Stimulated activated naive CD4-positive, alpha-beta T cell (primary cell): ENCODE results near the gene PLA2G2A.
"Not testable (repeated sequence)": the region's sequence is repeated elsewhere in the genome, so short reads cannot be mapped to it uniquely, and the experiment has no call there.

Experiments
- DNase-seq, 6 experiments: peaks; one replicate each; lab custom pipeline; 2025; lab: John Stamatoyannopoulos, UW

Gene PLA2G2A

GRCh38 chr1:19979494-19979977 is at the start of gene PLA2G2A:
PLA2G2A (minus strand) TSS chr1:19979618; CDS start chr1:19978773, 845 bp downstream.
- no peak for DNase-seq

GRCh38 chr1:20028726-20029125 is 49.3 kb upstream of the PLA2G2A start:
- no peak for DNase-seq

- no peak for DNase-seq
These were observed 48.7 kb upstream of the PLA2G2A start for GRCh38 chr1:20028125-20028524.

- no peak for DNase-seq
These were observed 38.3 kb upstream of the PLA2G2A start for GRCh38 chr1:20017741-20018140.

GRCh38 chr1:20014153-20014552 is 34.7 kb upstream of the PLA2G2A start:
- DNase-seq: no peak

GRCh38 chr1:20010016-20010415 is 30.6 kb upstream of the PLA2G2A start:
- no peak for DNase-seq

- no peak for DNase-seq
These were observed 29.8 kb upstream of the PLA2G2A start for GRCh38 chr1:20009212-20009611.

- DNase-seq: no peak
These were observed 29.0 kb upstream of the PLA2G2A start for GRCh38 chr1:20008391-20008841.

- DNase-seq: not testable (repeated sequence)
These were observed 19.4 kb upstream of the PLA2G2A start for GRCh38 chr1:19998823-19999222.

- DNase-seq: no peak
These were observed 11.3 kb upstream of the PLA2G2A start for GRCh38 chr1:19990689-19991088.

GRCh38 chr1:19990182-19990582 is 10.8 kb upstream of the PLA2G2A start:
- not testable (repeated sequence) for DNase-seq

GRCh38 chr1:19988267-19989006 is 9.0 kb upstream of the PLA2G2A start:
- no peak for DNase-seq

GRCh38 chr1:19987719-19988118 is 8.3 kb upstream of the PLA2G2A start:
- DNase-seq: no peak

- DNase-seq: not testable (repeated sequence)
These were observed 5.1 kb upstream of the PLA2G2A start for GRCh38 chr1:19984409-19985016.

- DNase-seq: no peak
These were observed 2.3 kb upstream of the PLA2G2A start for GRCh38 chr1:19981507-19982312.

- DNase-seq: no peak
These were observed 1.7 kb upstream of the PLA2G2A start for GRCh38 chr1:19981170-19981506.

- DNase-seq: no peak
These were observed 896 bp upstream of the PLA2G2A start for GRCh38 chr1:19980314-19980713.

- DNase-seq: no peak
These were observed 1.3 kb downstream of the PLA2G2A start for GRCh38 chr1:19978143-19978542.

GRCh38 chr1:19976317-19977003 is 3.0 kb downstream of the PLA2G2A start:
- DNase-seq: no peak

GRCh38 chr1:19975423-19976193 is 3.8 kb downstream of the PLA2G2A start:
- no peak for DNase-seq

- DNase-seq: peak in 2 of 6 experiments; percentile 2 to 3
These were observed 4.5 kb downstream of the PLA2G2A start for GRCh38 chr1:19974822-19975416.
